ENCODE measurements around the gene CR1L. TPM values are rescaled to one million over a fixed set of nuclear protein-coding genes. Genes with fewer than 3 reads are reported as not detected.
"Not testable (repeated sequence)": the region's sequence is repeated elsewhere in the genome, so short reads cannot be mapped to it uniquely, and the experiment has no call there.

The CR1L gene
- total RNA-seq: not detected

DNA sequence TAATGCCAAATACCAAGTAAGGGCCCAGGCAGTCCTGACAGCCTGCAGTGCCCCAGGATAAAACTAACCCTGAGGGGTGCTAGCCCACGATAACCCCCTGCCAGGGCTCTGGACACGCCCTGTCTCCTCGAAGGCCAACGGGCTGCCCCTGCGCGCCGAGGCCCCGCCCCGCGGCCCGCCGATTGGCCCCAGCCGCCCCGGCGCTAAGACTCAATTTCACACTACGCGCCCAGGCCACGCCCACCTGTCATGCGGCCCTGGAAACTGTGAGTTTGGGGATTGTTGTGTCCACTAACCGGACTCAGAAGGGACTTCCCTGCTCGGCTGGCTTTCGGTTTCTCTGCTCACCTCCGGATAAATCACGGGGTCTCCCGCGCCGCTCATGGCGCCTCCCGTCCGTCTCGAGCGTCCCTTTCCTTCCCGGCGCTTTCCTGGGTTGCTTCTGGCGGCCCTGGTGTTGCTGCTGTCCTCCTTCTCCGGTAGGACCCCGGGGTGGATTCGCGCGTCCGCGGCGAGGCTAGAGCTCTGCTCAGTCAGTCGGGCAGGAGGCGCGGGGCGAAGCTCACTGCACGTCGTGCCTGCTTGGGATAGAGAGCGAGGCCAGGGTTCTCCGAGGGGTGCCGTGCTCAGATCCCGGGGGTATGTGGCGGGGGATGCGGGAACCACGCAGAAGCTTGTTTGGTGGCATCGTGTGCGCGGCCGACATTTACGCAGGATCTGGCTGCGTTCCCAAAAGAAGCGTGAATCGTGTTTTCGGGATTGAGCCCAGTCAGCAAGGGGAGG, at the start of gene CR1L:
TSS of gene CR1L (plus strand) at position 282 of the 783 bp plus-strand sequence. CDS start at position 383, 101 bp downstream.
- peak; percentile 85 for DNase-seq

DNA sequence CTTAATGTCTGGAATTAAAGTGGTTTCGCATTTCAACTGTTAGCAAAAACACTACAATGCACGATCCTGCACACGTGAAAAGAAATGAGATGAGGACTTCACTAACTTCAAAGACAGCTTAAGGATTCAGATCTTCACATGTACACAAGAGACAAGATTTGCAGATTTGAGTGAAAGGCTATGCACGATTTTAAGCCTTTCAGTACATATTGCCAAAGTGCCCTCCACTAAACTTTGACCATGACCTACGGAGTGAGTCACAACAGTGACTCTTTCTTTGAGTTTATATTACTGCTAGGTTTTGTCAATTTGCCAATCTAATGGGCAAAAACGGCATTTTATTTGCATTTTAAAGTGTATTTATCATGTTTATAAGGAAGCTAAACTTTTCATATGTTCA, 41.2 kb upstream of the CR1L start:
- DNase-seq: no peak

DNA sequence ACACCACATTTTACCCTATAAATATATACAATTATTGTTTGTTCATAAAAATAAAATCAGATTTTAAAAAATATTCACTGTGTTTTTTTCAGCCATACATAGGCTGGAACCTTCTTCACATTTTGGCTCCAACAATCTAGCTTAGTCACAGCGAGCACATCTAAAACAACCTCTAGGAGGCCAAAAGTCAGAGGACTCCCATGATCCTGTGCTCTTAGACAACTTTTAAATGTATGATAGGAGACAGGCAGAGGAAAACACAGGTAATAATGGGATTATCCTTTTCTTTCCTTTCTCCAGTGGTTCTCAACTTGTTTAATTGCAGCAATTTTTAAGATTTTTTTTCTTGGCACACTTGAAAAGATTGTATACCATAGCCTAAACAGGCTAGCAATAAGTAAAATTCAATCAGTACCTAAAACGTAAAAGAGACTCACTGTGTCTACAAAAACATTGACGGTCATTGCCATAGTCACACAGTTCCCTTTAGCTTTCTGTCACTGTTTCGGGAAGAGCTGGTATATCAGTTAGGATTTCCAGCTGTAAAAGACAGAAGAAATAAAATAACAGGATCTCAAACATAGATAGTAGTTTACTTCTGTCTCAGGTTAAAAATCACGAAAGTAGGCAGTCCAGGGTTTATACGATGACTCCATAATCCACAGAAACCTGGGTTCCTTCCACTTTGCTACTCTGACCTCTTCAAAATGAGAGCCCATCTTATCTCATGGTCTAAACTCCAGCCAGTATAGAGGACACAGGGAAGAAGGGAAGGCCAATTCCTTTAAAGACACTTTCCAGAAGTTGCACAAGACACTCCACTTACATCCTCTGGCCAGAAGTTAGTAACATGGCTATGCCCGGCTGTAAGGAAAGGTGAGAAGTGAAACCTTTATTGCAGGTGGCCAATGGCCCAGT, 39.2 kb upstream of the CR1L start:
- no peak for DNase-seq

DNA sequence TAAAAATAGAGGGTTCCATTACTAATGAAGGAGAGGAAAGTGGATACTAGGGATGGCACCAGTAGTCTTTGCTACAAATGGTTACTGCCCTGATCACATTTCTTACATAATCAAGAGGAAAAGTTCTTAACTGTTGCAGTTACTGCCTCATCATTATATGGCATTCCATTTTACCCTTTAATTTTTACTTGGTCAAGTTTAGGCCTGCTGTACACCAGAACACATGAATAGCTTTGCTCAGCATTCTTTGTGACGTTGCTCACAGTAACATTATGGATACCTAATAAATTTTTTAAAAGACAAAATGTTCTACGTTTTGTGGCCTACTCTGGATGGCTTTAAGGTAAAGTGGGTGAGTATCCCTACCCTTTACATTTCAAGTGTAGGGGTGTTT, 38.6 kb upstream of the CR1L start:
- no peak for DNase-seq

DNA sequence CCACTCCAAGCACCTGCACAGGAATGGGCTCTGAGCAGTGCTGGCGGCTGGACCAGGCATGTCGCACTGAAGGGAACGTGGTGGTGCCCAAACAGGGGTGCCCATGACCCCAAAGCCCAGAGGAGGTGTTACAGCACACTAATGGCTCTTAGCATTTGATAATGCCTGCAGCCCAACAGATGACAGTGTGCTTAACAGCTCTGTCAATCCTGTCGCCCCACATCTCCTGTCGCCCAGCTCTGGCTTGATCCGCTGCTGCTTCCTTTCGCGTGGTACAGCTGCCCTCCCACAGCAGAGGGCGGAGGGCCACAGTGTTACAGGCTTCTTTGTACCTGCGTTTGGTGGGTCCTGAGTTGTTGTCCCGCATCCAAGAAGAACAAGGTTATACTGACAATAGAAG, 32.2 kb upstream of the CR1L start:
- no peak for DNase-seq

DNA sequence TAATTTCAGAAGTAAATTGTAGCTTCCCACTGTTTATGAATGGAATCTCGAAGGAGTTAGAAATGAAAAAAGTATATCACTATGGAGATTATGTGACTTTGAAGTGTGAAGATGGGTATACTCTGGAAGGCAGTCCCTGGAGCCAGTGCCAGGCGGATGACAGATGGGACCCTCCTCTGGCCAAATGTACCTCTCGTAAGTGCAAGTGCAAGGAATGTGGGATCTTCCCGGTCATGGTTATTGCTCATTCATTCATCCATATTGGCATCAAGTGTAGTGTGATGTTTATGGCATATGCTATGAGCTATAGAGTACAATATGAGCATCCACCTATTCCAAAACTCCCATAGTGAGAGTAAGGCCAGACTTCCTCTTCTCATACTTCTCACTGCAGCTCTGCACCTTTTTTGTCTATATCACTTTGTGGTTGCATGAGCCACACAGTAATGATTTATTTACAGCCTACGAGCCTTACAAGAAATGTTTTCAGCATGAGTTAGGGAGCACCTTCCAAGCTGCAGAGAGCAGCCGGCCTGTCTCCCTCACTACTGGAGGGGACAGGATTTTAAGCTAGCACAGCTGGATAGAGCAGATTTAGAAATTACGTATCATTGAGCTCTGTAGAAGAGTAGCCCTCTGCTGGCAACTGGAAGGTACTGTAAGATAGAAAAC, 24.9 kb upstream of the CR1L start:
- DNase-seq: peak; percentile 79

DNA sequence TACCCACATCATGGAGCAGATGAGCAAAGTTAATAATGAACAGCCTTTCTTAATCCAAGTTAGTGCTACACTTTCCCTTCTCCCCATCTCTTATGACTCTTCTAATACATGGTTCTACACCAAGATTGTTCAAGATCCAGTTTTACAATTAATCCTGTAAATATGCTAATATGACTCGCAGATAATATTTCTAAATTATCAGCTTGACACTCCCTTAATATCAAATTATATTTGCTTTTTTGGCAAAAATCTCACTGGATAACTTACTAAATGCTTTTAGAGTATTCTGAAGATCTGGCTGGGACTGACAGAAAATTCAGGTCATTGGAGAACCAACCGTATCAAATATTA, 24.4 kb upstream of the CR1L start:
- no peak for DNase-seq

DNA sequence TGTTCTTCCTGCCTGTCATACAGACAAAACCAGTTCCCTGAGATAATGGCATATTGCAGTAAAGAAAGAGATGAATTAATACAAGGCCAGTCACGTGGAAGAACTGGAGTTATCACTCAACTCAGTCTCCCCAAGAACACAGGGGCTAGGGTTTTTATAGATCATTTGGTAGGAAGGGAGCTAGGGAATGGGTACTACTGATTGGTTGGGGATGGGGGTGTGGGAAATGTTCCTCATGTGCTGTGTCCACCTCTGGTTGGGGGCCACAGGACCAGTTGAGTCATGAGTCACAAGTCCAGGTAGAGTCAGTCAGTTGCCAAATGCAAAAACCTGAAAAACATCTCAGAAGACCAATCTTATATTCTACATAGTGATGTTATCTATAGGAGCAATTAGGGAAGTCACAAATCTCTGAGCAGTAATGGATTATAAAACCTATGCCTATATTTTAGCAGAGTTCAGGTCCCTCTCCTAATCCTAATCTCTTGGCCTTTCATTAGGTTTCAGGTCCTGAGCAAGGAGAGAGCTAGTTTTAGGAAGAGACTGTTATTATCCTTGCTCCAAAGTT, 19.3 kb upstream of the CR1L start:
- not testable (repeated sequence) for DNase-seq

DNA sequence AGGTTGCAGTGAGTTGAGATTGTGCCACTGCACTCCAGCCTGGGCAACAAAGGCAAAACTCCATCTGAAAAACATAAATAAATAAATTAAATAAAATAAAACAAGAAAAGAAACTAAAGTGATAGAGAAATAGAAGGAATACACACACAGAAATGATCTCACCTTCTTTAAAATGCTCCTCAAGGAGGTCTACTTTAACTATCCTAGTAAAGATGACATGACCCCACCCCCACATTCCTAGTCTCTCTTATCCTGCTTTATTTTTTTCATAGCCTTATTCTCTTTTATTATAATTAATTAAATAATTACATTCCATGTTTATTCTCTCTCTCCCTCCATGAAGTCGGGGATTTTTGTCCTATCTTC, 18.0 kb upstream of the CR1L start:
- DNase-seq: no peak

DNA sequence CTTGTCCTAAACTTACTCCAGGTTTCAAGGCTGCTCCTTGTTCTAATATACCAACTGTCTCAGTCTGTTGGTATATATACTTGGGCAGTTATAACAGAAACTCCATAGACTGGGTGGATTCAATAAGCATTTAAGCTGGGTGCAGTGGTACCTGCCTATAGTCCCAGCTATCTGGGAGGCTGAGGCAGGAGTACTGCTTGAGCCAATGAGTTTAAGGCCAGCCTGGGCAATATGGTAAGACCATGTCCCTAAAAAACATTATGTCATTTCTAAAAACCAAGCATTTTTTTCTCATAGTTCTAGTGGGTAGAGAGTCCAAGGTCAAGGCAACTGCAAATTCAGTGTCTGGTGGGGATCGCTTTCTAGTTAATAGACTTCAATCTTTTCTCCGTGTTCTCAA, 17.4 kb upstream of the CR1L start:
- no peak for DNase-seq

DNA sequence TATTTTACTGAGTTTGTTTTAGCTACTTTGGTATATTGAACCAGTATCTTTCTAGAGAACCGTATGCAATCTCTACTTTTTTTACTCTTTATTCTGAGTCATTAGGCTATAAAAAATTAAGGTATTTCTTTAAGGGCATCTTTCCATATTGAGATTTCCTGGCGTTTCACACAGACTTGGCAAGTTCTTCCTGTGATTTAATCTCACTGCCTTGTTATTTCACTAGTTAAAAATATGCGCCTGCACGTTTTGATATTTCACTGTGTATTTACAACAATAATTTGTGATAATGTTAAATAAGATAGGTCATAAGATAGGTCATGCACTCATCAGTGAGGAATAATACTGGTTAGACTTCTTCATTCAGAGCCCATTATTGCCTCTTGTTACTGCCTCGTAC, 16.2 kb upstream of the CR1L start:
- no peak for DNase-seq

DNA sequence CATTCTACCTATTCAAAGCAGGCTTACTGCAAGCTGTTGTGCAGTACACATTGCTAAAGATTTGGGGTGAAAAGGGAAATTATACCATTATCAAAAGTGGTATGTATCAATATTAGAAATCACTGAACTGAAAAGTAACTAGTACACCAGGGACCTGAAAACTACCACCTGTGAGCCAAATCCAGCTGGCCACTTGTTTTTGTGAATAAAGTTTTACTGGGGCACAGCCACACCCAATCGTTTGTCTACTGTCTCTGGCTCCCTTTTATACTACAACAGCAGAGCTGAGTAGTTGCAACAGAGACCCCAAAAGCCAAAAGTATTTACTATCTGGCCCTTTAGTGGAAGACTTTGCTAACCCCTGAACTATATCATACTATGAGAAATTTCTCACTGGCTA, 13.8 kb upstream of the CR1L start:
- no peak for DNase-seq

DNA sequence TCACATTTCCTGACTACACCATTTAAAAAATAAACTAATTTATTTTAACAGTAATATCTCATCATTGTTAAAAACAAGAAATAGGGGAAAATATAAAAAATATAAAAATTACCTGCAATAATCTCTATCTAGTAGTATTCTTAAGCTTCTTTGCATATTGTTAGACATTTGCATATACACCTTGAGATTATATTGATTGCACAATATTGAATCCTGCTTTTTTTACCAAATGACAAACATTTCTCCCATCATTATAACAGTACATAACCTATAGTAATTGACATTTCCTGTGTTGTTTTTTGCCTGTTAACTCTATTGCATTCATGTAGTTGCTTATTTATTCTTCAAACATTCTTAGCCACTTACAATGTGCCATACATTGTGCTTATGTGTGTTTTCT, 11.7 kb upstream of the CR1L start:
- DNase-seq: no peak

DNA sequence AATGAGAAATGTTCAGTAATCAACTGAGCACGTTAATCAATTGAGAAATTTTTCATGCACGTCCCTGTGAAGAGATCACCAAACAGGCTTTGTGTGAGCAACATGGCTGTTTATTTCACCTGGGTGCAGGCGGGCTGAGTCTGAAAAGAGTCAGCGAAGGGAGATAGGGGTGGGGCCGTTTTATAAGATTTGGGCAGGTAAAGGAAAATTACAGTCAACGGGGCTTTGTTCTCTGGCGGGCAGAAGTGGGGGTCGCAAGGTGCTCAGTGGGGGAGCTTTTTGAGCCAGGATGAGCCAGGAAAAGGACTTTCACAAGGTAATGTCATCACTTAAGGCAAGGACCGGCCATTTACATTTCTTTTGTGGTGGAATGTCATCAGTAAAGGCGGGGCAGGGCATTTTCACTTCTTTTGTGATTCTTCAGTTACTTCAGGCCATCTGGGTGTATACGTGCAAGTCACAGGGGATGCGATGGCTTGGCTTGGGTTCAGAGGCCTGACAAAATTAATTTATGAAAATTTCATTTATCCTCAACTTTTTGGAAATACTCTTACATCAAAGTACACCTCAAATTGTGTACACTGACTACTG, 11.1 kb upstream of the CR1L start:
- DNase-seq: not testable (repeated sequence)

DNA sequence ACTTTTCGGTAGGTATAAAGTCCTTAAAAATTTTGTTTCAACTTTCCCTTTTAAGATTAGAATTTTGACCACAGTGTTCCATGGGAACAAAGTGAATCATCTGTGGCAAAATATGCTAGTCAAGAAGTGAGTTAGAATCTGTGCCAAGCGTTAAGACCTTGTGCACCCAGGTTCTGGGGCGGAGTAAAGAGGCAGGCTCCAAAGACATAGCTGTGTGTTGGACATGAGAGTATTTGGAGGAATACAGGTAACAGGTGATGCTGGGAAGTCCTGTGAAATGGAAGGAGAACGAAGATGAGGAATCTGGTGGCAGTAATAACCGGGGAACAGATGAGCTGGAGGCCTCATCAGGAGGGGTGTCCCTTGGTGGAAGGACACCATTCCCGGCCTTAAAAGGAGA, 10.6 kb upstream of the CR1L start:
- DNase-seq: not testable (repeated sequence)

DNA sequence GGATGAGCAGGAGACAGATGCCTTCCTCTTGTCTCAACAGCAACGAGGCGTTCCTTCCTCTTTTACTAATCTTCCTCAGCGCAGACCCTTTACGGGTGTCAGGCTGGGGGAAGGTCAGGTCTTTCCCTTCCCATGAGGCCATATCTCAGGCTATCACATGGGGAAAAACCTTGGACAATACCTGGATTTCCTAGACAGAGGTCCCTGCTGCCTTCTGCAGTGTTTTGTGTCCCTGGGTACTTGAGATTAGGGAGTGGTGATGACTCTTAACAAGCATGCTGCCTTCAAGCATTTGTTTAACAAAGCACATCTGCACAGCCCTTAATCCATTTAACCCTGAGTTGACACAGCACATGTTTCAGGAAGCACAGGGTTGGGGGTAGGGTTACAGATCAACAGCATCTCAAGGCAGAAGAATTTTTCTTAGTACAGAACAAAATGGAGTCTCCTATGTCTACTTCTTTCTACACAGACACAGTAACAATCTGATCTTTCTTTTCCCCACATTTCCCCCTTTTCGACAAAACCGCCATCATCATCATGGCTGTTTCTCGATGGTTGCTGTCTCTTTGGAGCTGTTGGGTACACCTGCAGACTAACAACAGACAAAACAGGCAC, 9.3 kb upstream of the CR1L start:
- DNase-seq: not testable (repeated sequence)

DNA sequence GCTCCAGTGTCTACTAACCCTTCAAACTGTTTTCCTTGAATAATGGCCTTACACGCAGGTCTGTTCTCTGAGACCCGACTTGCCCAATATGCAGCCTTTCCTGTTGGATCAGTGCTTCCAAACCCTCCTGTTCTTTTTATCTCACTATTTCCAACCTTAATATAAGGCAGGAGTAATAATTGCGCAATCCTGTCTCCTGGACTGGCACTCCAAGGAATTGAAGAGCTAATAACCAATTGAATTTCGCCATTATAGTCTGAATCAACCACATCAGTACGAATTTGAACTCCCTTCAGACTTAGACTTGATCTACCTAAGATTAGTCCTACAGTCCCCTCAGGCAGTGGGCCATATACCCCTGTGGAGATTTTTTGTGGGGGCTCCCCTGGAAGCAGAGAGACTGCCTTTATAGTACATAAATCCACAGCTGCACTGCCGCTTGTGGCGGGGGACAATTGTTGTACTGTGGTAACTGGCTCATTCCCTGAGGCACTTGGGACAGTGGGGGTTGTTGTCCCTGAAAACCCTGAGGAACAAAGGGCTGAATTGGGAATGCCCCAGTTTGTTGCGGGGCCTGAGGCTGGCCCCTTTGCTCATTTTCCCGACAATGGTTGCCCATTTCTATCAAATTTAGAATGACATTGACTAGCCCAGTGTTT, 6.3 kb upstream of the CR1L start:
- not testable (repeated sequence) for DNase-seq

DNA sequence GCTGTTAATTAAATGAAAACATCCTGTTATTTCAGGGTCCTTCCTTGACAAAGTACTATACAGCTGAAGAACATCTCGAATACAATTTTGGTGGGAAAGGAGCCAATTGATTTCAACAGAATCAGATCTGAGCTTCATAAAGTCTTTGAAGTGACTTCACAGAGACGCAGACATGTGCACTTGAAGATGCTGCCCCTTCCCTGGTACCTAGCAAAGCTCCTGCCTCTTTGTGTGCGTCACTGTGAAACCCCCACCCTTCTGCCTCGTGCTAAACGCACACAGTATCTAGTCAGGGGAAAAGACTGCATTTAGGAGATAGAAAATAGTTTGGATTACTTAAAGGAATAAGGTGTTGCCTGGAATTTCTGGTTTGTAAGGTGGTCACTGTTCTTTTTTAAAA, 5.6 kb upstream of the CR1L start:
- not testable (repeated sequence) for DNase-seq

DNA sequence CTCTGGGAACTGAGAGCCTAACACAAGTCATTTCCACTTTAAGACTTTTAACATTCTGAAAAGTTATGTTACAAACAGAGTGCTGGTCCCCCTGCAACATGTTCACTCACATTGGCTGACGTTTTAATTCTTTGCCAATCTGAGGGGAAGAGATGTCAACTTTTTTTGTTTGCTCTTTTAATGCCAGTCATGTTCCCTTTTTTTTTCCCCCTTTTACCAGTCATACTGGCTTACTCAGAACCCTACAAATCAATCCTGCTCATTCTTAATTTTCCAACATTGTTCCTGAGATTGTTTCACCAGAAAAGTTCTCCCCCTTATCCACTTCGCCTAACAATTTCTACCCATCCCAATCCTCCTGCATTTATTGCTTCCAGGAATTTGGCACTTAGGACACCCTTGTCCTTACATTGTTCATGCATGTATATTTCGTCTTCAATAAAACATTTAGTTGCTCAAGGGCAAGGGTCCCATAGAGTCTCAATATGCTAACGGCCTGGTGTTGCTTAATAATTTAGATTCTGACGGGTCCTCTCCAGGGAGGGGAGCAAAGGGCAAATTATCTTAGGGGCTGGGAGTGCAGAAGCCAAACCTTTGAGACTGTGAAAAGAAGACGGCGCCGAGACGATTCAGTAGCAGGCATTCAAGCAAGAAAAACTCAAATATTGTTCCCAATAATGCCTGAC, 624 bp upstream of the CR1L start:
- DNase-seq: no peak

DNA sequence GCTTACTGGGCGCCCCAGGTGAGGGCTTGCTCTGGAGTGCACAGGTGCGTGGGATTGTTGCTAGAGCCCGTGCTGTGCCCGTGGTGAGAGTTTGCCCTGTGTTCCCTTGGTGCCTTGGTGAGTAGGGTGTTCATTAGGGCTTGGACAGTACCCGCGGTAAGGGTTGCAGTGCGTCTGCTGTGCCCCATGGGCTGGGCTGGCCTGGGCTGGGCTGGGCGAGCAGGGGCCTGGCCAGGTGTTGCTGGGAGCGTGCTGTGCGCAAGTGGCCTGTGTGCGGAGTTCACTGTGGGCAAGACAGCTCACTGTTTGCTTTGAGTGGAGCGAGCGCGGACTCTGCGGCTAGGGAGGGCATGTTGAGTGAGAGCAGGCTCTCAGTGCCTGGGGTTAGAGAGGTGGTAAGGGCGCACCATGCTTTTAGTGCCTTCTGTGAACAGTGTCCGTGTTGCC, 725 bp downstream of the CR1L start:
- no peak for DNase-seq

DNA sequence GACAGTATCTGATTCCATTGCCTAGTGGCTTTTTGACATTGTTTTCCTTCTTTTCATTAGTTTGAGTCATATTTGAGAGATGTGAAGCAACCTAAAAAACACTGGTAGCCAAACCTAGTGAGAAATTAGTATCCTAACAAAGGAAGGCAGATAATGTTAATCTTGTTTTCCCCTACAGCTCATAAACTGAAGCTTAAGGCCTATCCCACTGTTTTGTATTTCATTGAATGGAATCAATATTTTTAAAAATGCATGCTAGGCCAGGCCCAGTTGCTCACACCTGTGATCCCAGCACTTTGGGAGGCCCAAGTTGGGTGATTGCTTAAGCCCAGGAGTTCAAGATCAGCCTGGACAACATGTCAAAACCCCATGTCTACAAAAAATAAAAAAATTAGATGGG, 1.2 kb downstream of the CR1L start:
- DNase-seq: no peak
